ENCODE data around the gene GLRX5. TPM values are rescaled to one million over a fixed set of nuclear protein-coding genes. Genes with fewer than 3 reads are reported as not detected.

GLRX5 gene
- total RNA-seq, 2 donors from 2014 or later, result 21.5 to 49.1 TPM

GRCh38 chr14:95526483-95527386 is 8.1 kb upstream of the GLRX5 start:
- intact Hi-C loops (cut with DNase I), result loop anchor here (5.0 kb wide), 1 partner anchor 84 kb away; no protein-coding TSS in a partner anchor
- Histone ChIP-seq H3K9me3 (no peaks in the 10 kb centered on the region), H3K36me3 (replicated peaks in 1 of 2; ENCODE audit: insufficient read depth in 1 of 2, low read depth in 2 of 2) (no peaks in the 10 kb centered on the region), H3K27me3 (no peaks in the 10 kb centered on the region), H3K4me1 (peaks cover 40% of the 10 kb centered on the region), H3K4me3 (no peak overlapping the region), H3K27ac (no peak overlapping the region)
- TF ChIP-seq, protein P1, sequence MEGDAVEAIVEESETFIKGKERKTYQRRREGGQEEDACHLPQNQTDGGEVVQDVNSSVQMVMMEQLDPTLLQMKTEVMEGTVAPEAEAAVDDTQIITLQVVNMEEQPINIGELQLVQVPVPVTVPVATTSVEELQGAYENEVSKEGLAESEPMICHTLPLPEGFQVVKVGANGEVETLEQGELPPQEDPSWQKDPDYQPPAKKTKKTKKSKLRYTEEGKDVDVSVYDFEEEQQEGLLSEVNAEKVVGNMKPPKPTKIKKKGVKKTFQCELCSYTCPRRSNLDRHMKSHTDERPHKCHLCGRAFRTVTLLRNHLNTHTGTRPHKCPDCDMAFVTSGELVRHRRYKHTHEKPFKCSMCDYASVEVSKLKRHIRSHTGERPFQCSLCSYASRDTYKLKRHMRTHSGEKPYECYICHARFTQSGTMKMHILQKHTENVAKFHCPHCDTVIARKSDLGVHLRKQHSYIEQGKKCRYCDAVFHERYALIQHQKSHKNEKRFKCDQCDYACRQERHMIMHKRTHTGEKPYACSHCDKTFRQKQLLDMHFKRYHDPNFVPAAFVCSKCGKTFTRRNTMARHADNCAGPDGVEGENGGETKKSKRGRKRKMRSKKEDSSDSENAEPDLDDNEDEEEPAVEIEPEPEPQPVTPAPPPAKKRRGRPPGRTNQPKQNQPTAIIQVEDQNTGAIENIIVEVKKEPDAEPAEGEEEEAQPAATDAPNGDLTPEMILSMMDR (IDR thresholded peaks at IDR 0.05), result no peak
- no peak for TF ChIP-seq POLR2A (IDR thresholded peaks at IDR 0.05)
- 45 to 49% methylated on average over 9 of the region's 9 CpGs for WGBS, 2 donors
- DNase-seq (no peak), ATAC-seq (no peak)

GRCh38 chr14:95527387-95528002 is 7.4 kb upstream of the GLRX5 start:
- Histone ChIP-seq H3K27me3 (no peaks in the 10 kb centered on the region), H3K27ac (no peak overlapping the region), H3K36me3 (replicated peaks in 1 of 2; ENCODE audit: insufficient read depth in 1 of 2, low read depth in 2 of 2) (no peaks in the 10 kb centered on the region), H3K4me3 (no peak overlapping the region), H3K4me1 (peaks cover 47% of the 10 kb centered on the region), H3K9me3 (no peaks in the 10 kb centered on the region)
- no peak for TF ChIP-seq POLR2A (IDR thresholded peaks at IDR 0.05)
- TF ChIP-seq, protein P1 (IDR thresholded peaks at IDR 0.05), result peak; percentile 37 to 74 (median 54)
- DNase-seq (peak; percentile 33 to 62 (median 46)), ATAC-seq (peak; percentile 51)
- intact Hi-C loops (cut with DNase I), result loop anchor here (5.0 kb wide), 1 partner anchor 85 kb away; no protein-coding TSS in a partner anchor
- WGBS, 2 donors, result 44% methylated on average over 4 of the region's 4 CpGs

DNA sequence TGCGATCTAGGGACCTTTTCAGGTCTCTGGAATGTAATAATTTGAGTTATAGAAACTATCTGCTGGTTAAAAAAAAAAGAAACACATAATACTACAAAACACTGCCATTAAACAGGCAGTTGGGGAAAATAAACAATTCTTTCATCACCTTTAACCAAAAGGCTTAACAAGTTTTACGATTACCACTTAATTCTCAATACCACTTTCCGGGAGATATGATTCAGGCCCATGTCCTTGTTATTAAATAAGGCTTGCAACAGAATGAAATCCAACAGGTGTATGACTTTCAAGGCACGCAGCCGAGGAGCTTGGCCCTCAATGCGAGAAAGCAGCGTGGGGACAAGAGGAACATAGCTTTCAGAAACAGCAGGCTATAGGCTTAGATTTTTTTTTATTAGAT is 5.6 kb upstream of the GLRX5 start:
- Histone ChIP-seq H3K4me1 (peaks cover 47% of the 10 kb centered on the region), H3K36me3 (replicated peaks in 1 of 2; ENCODE audit: insufficient read depth in 1 of 2, low read depth in 2 of 2) (no peaks in the 10 kb centered on the region), H3K9me3 (no peaks in the 10 kb centered on the region), H3K4me3 (no peak overlapping the region), H3K27ac (no peak overlapping the region), H3K27me3 (no peaks in the 10 kb centered on the region)
- WGBS, 2 donors, result 89 to 91% methylated on average over 7 of the region's 7 CpGs
- intact Hi-C loops (cut with DNase I), result loop anchor here (5.0 kb wide), 1 partner anchor 87 kb away; no protein-coding TSS in a partner anchor
- ATAC-seq, result no peak
- no peak for DNase-seq
- no peak for TF ChIP-seq POLR2A (IDR thresholded peaks at IDR 0.05)
- TF ChIP-seq, protein P1 (IDR thresholded peaks at IDR 0.05), result no peak

- Histone ChIP-seq H3K27ac (no peak overlapping the region), H3K36me3 (replicated peaks in 1 of 2; ENCODE audit: insufficient read depth in 1 of 2, low read depth in 2 of 2) (no peaks in the 10 kb centered on the region), H3K27me3 (no peaks in the 10 kb centered on the region), H3K9me3 (no peaks in the 10 kb centered on the region), H3K4me1 (peaks cover 37% of the 10 kb centered on the region), H3K4me3 (no peak overlapping the region)
- TF ChIP-seq, protein P1 (IDR thresholded peaks at IDR 0.05), result no peak
- no peak for TF ChIP-seq POLR2A (IDR thresholded peaks at IDR 0.05)
- DNase-seq (no peak), ATAC-seq (no peak)
- WGBS, 2 donors, result 71 to 73% methylated on average over 13 of the region's 13 CpGs
- intact Hi-C loops (cut with DNase I), result no loop called here
Observed at GRCh38 chr14:95530473-95531276, 4.2 kb upstream of the GLRX5 start.
